A673 (cell line): ENCODE results near the gene GPA33. TPM values are rescaled to one million over a fixed set of nuclear protein-coding genes. Genes with fewer than 3 reads are reported as not detected.

Experiments
- BruUV-seq: library from RNA; stranded (reverse); fragments of 400-500 nt; replicated peaks from 2 replicates; lab custom pipeline; 2021; lab: Mats Ljungman, UMichigan
- CTCF ChIA-PET: fragments of 300-600 bp; sonication (Branson Sonifier 250); formaldehyde crosslinking; loops from one replicate; lab custom pipeline; 2022; ENCODE audit warnings: antibody characterized with exemption; lab: Charles Lee
- POLR2A ChIA-PET: fragments of 300-600 bp; sonication (Branson Sonifier 250); formaldehyde crosslinking; loops from one replicate; lab custom pipeline; 2022; ENCODE audit warnings: antibody characterized with exemption; ENCODE audit not compliant: low non-redundant PET; lab: Charles Lee
- DNase-seq: peaks from one replicate; pipeline ENCODE4 v3.0.0-alpha.2; 2015; ENCODE audit warnings: low spot score
- H3K27ac ChIP-seq: fragments of 200-600 bp; sonication (generic); 2 replicates; pipeline ENCODE4 v1.5.1; 2016; ENCODE audit warnings: mixed run types, low read depth, mild to moderate bottlenecking, mixed read lengths, antibody characterized with exemption, low read length; ENCODE audit not compliant: poor library complexity, severe bottlenecking
- H3K27me3 ChIP-seq: fragments of 200-600 bp; sonication (generic); replicated peaks from 2 replicates; pipeline ENCODE4 v1.6.1; 2017; ENCODE audit warnings: mixed run types, low read depth, mild to moderate bottlenecking, mixed read lengths, antibody characterized with exemption, low read length; ENCODE audit not compliant: insufficient read depth, poor library complexity
- H3K36me3 ChIP-seq: fragments of 200-600 bp; sonication (generic); 2 replicates; pipeline ENCODE4 v1.6.1; 2016; ENCODE audit warnings: mixed run types, mild to moderate bottlenecking, mixed read lengths, antibody characterized with exemption, low read length; ENCODE audit not compliant: insufficient read depth, poor library complexity, severe bottlenecking
- H3K4me1 ChIP-seq: fragments of 200-600 bp; sonication (generic); 2 replicates; pipeline ENCODE4 v1.6.1; 2017; ENCODE audit warnings: mixed run types, mild to moderate bottlenecking, mixed read lengths, antibody characterized with exemption, low read length; ENCODE audit not compliant: insufficient read depth, poor library complexity, severe bottlenecking
- H3K4me3 ChIP-seq: fragments of 200-600 bp; sonication (generic); 2 replicates; pipeline ENCODE4 v1.5.1; 2016; ENCODE audit warnings: low read depth, mixed run types, mild to moderate bottlenecking, mixed read lengths, low read length; ENCODE audit not compliant: poor library complexity, severe bottlenecking
- H3K9me3 ChIP-seq: fragments of 200-600 bp; sonication (generic); 2 replicates; pipeline ENCODE4 v1.6.1; 2016; ENCODE audit warnings: mixed run types, low read depth, mild to moderate bottlenecking, mixed read lengths, antibody characterized with exemption, low read length; ENCODE audit not compliant: poor library complexity, severe bottlenecking
- EZH2 ChIP-seq: fragments of 200-600 bp; sonication (generic); IDR thresholded peaks from 2 replicates; pipeline ENCODE4 v1.6.1; 2017; ENCODE audit warnings: borderline replicate concordance, low read depth, mild to moderate bottlenecking, mixed read lengths, antibody characterized with exemption, low read length; ENCODE audit not compliant: poor library complexity, severe bottlenecking
- intact Hi-C: fragments of 100-400 bp; cut with micrococcal nuclease; formaldehyde crosslinking; loops from one replicate; pipeline ENCODE4 v1.10.0; 2022; ENCODE audit not compliant: unreplicated experiment
- total RNA-seq: library from RNA; stranded (reverse); gene quantifications from 2 replicates; pipeline ENCODE4 v1.2.3, GENCODE V29; 2021
- TF ChIP-seq, protein P1 (sequence below): fragments of 300-800, 200-600 bp; sonication (generic); conservative IDR thresholded peaks from 2 replicates; pipeline ENCODE4 v1.5.1; 2017; ENCODE audit warnings: low read depth, mild to moderate bottlenecking, antibody characterized with exemption, low read length, moderate library complexity, mixed read lengths

The GPA33 gene
- total RNA-seq, 1 experiment from 2014 or later, result not detected

DNA sequence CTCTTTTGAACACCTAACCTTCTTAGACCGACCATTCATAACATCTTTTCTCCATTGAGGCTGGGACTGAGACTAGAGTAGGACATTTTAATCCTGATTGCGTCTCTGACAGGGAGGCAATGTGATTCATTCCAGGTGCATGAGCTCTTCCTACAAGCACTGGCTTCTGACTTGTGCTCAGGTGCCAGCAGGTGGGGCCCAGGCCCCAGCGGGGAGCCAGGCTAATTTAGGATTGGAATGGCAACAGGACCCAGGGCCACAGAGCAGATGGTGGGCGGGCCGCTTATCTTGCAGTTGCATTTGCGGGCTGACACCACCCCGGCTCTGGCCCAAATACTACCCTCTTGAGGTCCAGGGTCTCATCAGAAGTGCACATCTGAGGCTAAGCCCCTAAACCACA is 4.1 kb downstream of the GPA33 start:
- POLR2A ChIA-PET, result no interaction called here
- DNase-seq, result no peak
- H3K27me3 ChIP-seq, result peaks cover 3% of the 10 kb centered on the region
- H3K36me3 ChIP-seq, result no peaks in the 10 kb centered on the region
- TF ChIP-seq EZH2, result no peak
- TF ChIP-seq, protein P1, sequence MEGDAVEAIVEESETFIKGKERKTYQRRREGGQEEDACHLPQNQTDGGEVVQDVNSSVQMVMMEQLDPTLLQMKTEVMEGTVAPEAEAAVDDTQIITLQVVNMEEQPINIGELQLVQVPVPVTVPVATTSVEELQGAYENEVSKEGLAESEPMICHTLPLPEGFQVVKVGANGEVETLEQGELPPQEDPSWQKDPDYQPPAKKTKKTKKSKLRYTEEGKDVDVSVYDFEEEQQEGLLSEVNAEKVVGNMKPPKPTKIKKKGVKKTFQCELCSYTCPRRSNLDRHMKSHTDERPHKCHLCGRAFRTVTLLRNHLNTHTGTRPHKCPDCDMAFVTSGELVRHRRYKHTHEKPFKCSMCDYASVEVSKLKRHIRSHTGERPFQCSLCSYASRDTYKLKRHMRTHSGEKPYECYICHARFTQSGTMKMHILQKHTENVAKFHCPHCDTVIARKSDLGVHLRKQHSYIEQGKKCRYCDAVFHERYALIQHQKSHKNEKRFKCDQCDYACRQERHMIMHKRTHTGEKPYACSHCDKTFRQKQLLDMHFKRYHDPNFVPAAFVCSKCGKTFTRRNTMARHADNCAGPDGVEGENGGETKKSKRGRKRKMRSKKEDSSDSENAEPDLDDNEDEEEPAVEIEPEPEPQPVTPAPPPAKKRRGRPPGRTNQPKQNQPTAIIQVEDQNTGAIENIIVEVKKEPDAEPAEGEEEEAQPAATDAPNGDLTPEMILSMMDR, result no peak
- no peaks in the 10 kb centered on the region for H3K4me1 ChIP-seq
- BruUV-seq, result no TSS peak
- no peak overlapping the region for H3K4me3 ChIP-seq
- CTCF ChIA-PET, result no interaction called here
- intact Hi-C loops, result no loop called here
- no peaks in the 10 kb centered on the region for H3K9me3 ChIP-seq
- no peak overlapping the region for H3K27ac ChIP-seq

GRCh38 chr1:167084757-167085156 is 5.4 kb downstream of the GPA33 start:
- ChIA-PET POLR2A (no interaction called here), CTCF (interaction anchor here (1.6 kb wide), 1 partner anchor 26 kb away, joined by 3 read pairs; no protein-coding TSS in a partner anchor)
- Histone ChIP-seq H3K4me3 (no peak overlapping the region), H3K36me3 (no peaks in the 10 kb centered on the region), H3K9me3 (no peaks in the 10 kb centered on the region), H3K27ac (no peak overlapping the region), H3K27me3 (peaks cover 12% of the 10 kb centered on the region), H3K4me1 (no peaks in the 10 kb centered on the region)
- BruUV-seq, result no TSS peak
- TF ChIP-seq, protein P1, result no peak
- no peak for TF ChIP-seq EZH2
- DNase-seq, result no peak
- intact Hi-C loops, result loop anchor here (5.0 kb wide), 1 partner anchor 443 kb away; no protein-coding TSS in a partner anchor

DNA sequence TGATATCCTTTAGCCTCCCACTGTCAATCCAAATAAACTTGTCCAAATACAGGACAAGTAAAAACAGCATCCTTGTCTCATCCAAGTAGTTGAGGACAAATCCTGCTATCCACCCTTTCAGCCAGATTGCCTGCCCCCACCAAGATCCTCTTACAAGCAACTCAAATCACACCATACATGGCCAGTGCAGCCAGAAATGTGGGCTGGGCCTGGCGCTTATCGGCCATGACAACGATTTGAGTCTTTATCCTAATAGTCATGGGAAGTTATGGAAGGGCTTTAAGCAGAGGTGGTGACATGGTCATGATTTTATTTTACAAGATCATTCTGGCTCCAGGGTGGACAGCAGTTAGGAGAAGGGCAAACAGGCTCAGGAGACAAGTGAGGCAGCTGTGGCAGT is 6.3 kb downstream of the GPA33 start:
- Histone ChIP-seq H3K36me3 (no peaks in the 10 kb centered on the region), H3K4me1 (no peaks in the 10 kb centered on the region), H3K4me3 (no peak overlapping the region), H3K27ac (no peak overlapping the region), H3K9me3 (no peaks in the 10 kb centered on the region), H3K27me3 (peaks cover 15% of the 10 kb centered on the region)
- no TSS peak for BruUV-seq
- CTCF ChIA-PET, result interaction anchor here (1.6 kb wide), 1 partner anchor 25 kb away, joined by 3 read pairs; no protein-coding TSS in a partner anchor
- DNase-seq, result no peak
- TF ChIP-seq EZH2, result no peak
- TF ChIP-seq, protein P1, result no peak
- intact Hi-C loops, result loop anchor here (5.0 kb wide), 1 partner anchor 443 kb away; no protein-coding TSS in a partner anchor
- POLR2A ChIA-PET, result no interaction called here
